CD4-positive, alpha-beta T cell (primary cell): ENCODE data around the gene B4GALT6. TPM values are rescaled to one million over a fixed set of nuclear protein-coding genes. Genes with fewer than 3 reads are reported as not detected.

Experiments
- ATAC-seq: fragments of 200-7000 bp; cut with Tn5 transposase; one replicate; pipeline ENCODE4 v1.10.0; 2022; ENCODE audit warnings: mild to moderate bottlenecking; ENCODE audit not compliant: poor library complexity
- CTCF ChIA-PET: fragments of 350-600 bp; sonication (Branson Sonifier 250); formaldehyde crosslinking; loops from one replicate; lab custom pipeline; 2021; ENCODE audit warnings: antibody characterized with exemption, inconsistent platforms; lab: Charles Lee
- POLR2A ChIA-PET: fragments of 350-600 bp; sonication (Branson Sonifier 250); formaldehyde crosslinking; loops from one replicate; lab custom pipeline; 2021; ENCODE audit warnings: antibody characterized with exemption, inconsistent platforms; lab: Charles Lee
- DNase-seq, 14 experiments: peaks; one replicate each; pipeline ENCODE4 v3.0.0-alpha.2; 2013 to 2020; ENCODE audit warnings: mixed read lengths in 2 of 14
- H3K27ac ChIP-seq, 2 donors: one replicate each; pipeline versions ENCODE4 v1.5.1 to v1.7.0; 2013; ENCODE audit warnings: low read length in 2 of 2, low read depth in 1 of 2, mild to moderate bottlenecking in 1 of 2
- H3K27me3 ChIP-seq, 2 experiments: 1 replicate in 1 of 2; 2 replicates in 1 of 2; pipeline versions ENCODE4 v1.6.1 to v1.7.0; 2013; ENCODE audit warnings: low read length in 2 of 2, control low read depth in 1 of 2, mild to moderate bottlenecking in 1 of 2, moderate library complexity in 1 of 2; ENCODE audit not compliant: insufficient read depth in 2 of 2, control insufficient read depth in 1 of 2
- H3K36me3 ChIP-seq: one replicate; pipeline ENCODE4 v1.6.1; 2013; ENCODE audit warnings: low read length, control low read depth; ENCODE audit not compliant: insufficient read depth
- H3K4me1 ChIP-seq: one replicate; pipeline ENCODE4 v1.6.1; 2013; ENCODE audit warnings: low read length, control low read depth; ENCODE audit not compliant: insufficient read depth
- H3K4me3 ChIP-seq: one replicate; pipeline ENCODE4 v1.5.1; 2013; ENCODE audit warnings: mild to moderate bottlenecking, low read length, moderate library complexity
- H3K9me3 ChIP-seq, 2 experiments: 1 replicate in 1 of 2; 2 replicates in 1 of 2; pipeline versions ENCODE4 v1.6.1 to v1.7.0; 2013; ENCODE audit warnings: low read length in 2 of 2, mild to moderate bottlenecking in 2 of 2, control low read depth in 1 of 2, moderate library complexity in 1 of 2; ENCODE audit not compliant: control insufficient read depth in 1 of 2, insufficient read depth in 1 of 2
- H3K27ac Mint-ChIP-seq: one replicate; pipeline ENCODE4 v1.8.0; 2020; ENCODE audit warnings: mixed read lengths
- H3K27me3 Mint-ChIP-seq: one replicate; pipeline ENCODE4 v1.8.0; 2021; ENCODE audit warnings: mixed read lengths
- H3K36me3 Mint-ChIP-seq: one replicate; pipeline ENCODE4 v1.8.0; 2021; ENCODE audit warnings: low read depth, mixed read lengths
- H3K4me1 Mint-ChIP-seq: one replicate; pipeline ENCODE4 v1.8.0; 2021; ENCODE audit warnings: low read depth, mixed read lengths
- H3K4me3 Mint-ChIP-seq: one replicate; pipeline ENCODE4 v1.8.0; 2020; ENCODE audit warnings: mild to moderate bottlenecking, mixed read lengths
- H3K9me3 Mint-ChIP-seq: one replicate; pipeline ENCODE4 v1.8.0; 2020; ENCODE audit warnings: mixed read lengths
- intact Hi-C, 2 experiments: fragments of 100-400 bp; cut with DNase I in 1 of 2; cut with micrococcal nuclease in 1 of 2; formaldehyde crosslinking; loops; one replicate each; pipeline versions ENCODE4 v1.15.1 to v1.9.0; 2023 to 2025; cut with DNase I, micrococcal nuclease
- total RNA-seq, 174 experiments: library from RNA in 2 of 174; stranded (reverse) in 2 of 174; gene quantifications; one replicate each; pipeline ENCODE4 v1.2.3 and lab custom pipeline; 2021 to 2026
- TF ChIP-seq, protein P1 (sequence below): fragments of 200-600 bp; IDR thresholded peaks from one replicate; pipeline ENCODE4 v1.8.0; 2022; ENCODE audit warnings: antibody characterized with exemption, mild to moderate bottlenecking

B4GALT6 gene
- total RNA-seq, 2 experiments from 2014 or later = 0.75 TPM; not detected in 1

DNA sequence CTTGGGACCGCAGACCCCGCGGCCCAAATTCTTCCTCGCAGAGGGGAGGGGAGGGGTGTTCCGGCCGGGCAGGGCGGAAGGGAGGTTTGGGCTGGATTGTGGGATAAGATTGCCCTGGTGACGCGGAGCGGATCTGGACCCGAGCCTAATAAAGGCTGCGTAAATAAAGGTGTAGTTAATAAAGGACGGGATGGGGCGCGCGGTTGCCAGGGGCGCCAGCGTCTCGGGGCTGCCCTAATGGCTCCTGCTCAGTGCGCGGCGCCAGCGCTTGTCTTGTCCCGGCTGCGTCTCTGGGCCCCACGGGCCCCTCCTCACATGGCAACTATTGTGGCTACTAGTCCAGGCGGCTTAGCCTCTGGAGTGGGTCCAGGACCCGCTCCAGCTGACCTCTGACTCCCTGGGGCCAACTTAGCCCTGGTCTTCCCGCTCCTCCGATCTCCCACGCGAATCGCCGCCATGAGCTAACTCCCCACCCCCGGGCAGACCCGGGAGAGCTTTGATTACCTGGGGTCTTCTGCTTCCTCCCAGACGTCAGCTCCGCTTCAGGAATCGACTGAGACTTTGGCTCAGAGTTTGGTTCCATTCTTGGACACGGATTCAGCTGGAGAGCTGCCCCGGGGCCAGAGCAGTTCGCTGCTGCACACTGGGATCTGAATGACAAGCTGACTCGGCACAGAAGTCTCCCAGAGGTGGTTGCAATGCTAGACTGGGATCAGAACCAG is 39.8 kb upstream of the B4GALT6 start:
- POLR2A ChIA-PET = interaction anchor here (0.6 kb wide), 1 partner anchor 749 kb away, joined by 3 read pairs; no protein-coding TSS in a partner anchor
- H3K4me1 Mint-ChIP-seq = peaks cover 7% of the 10 kb centered on the region
- TF ChIP-seq, protein P1, sequence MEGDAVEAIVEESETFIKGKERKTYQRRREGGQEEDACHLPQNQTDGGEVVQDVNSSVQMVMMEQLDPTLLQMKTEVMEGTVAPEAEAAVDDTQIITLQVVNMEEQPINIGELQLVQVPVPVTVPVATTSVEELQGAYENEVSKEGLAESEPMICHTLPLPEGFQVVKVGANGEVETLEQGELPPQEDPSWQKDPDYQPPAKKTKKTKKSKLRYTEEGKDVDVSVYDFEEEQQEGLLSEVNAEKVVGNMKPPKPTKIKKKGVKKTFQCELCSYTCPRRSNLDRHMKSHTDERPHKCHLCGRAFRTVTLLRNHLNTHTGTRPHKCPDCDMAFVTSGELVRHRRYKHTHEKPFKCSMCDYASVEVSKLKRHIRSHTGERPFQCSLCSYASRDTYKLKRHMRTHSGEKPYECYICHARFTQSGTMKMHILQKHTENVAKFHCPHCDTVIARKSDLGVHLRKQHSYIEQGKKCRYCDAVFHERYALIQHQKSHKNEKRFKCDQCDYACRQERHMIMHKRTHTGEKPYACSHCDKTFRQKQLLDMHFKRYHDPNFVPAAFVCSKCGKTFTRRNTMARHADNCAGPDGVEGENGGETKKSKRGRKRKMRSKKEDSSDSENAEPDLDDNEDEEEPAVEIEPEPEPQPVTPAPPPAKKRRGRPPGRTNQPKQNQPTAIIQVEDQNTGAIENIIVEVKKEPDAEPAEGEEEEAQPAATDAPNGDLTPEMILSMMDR = no peak
- peaks cover 42% of the 10 kb centered on the region for H3K27me3 Mint-ChIP-seq
- DNase-seq (peak in 1 of 14 experiments; percentile 15), ATAC-seq (no peak)
- CTCF ChIA-PET = no interaction called here
- H3K9me3 Mint-ChIP-seq = peaks cover 5% of the 10 kb centered on the region
- H3K27ac Mint-ChIP-seq = no peak overlapping the region
- H3K4me3 Mint-ChIP-seq = peak overlapping the region; percentile 64
- Histone ChIP-seq H3K36me3 (no peaks in the 10 kb centered on the region), H3K27ac (no peak overlapping the region), H3K4me3 (peak overlapping the region; percentile 42), H3K4me1 (peaks cover 5% of the 10 kb centered on the region), H3K9me3 (peaks cover 2 to 5% of the 10 kb centered on the region in 2 experiments), H3K27me3 (peaks cover 16 to 24% of the 10 kb centered on the region in 2 experiments)
- H3K36me3 Mint-ChIP-seq = no peaks in the 10 kb centered on the region
- intact Hi-C loops = loop anchor here in 1 of 2 experiments (2.0 to 10.0 kb wide), 2 partner anchors 163 to 729 kb away; no protein-coding TSS in a partner anchor

DNA sequence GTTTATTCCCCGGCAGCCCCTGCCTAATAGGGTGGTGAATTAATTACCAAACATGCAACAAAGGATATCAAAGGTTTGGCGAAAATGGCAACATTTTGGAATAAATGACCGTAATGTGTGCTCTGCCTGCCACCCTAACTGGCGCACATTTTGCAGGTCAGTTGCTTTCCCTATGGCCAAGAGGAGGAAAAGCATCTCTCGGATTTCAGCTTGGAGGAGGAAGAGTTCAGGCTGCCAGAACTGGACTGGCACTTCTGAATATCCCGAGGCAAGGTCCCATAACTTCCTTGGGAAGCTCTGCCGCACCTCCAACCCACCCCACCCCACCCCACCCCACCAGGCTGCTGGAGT is 39.2 kb upstream of the B4GALT6 start:
- H3K27me3 Mint-ChIP-seq = peaks cover 40% of the 10 kb centered on the region
- H3K9me3 Mint-ChIP-seq = peaks cover 5% of the 10 kb centered on the region
- no peak overlapping the region for H3K4me3 Mint-ChIP-seq
- no peak for DNase-seq
- intact Hi-C loops = loop anchor here in 1 of 2 experiments (10.0 kb wide), 1 partner anchor 729 kb away; no protein-coding TSS in a partner anchor
- peaks cover 16 to 24% of the 10 kb centered on the region in 2 experiments for H3K27me3 ChIP-seq
- TF ChIP-seq, protein P1 = no peak
- POLR2A ChIA-PET = no interaction called here
- H3K9me3 ChIP-seq = peaks cover 5% of the 10 kb centered on the region in 2 experiments
- no peak overlapping the region for H3K27ac Mint-ChIP-seq
- H3K27ac ChIP-seq = no peak overlapping the region
- H3K36me3 ChIP-seq = no peaks in the 10 kb centered on the region
- ATAC-seq = no peak
- no peaks in the 10 kb centered on the region for H3K36me3 Mint-ChIP-seq
- H3K4me1 Mint-ChIP-seq = peaks cover 7% of the 10 kb centered on the region
- no peak overlapping the region for H3K4me3 ChIP-seq
- peaks cover 5% of the 10 kb centered on the region for H3K4me1 ChIP-seq
- CTCF ChIA-PET = no interaction called here

DNA sequence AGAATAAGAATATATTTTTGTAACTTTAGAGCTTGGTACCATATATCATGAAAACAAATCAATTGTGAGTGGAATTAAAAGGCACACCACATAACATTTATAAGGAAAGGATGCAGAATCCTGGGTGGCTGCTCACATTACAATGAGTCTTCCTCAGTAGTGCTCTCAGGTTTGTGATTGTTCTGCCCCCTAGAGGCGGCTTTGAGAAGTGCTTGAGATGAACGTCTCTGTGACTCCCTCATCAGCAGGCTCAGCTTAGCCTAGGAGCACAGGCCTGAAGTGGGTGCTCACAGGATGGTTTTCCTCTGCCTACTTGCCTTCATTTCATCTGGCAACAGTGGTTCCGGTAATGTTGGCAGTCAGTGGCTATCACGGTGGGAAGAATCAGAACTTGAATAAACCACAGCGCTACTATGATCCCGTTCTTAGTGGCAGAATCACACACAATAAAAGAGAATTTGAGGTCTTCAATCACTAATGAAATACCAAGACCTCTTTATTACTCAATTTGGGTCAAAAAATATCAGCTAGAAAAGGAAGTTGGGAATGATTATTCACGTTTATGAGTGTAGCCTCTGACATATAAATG is 38.1 kb upstream of the B4GALT6 start:
- Histone ChIP-seq H3K4me1 (peaks cover 5% of the 10 kb centered on the region), H3K9me3 (peaks cover 5% of the 10 kb centered on the region in 2 experiments), H3K36me3 (no peaks in the 10 kb centered on the region), H3K27me3 (peaks cover 13 to 24% of the 10 kb centered on the region in 2 experiments), H3K4me3 (no peak overlapping the region), H3K27ac (no peak overlapping the region)
- H3K36me3 Mint-ChIP-seq = no peaks in the 10 kb centered on the region
- intact Hi-C loops = loop anchor here (1.0 to 10.0 kb wide), 2 partner anchors 166 to 728 kb away; no protein-coding TSS in a partner anchor
- peaks cover 37% of the 10 kb centered on the region for H3K27me3 Mint-ChIP-seq
- CTCF ChIA-PET = interaction anchor here (0.6 to 1.8 kb wide), 3 partner anchors 148 to 255 kb away, joined by 4 to 7 read pairs (median 5); no protein-coding TSS in a partner anchor
- H3K27ac Mint-ChIP-seq = no peak overlapping the region
- peaks cover 5% of the 10 kb centered on the region for H3K9me3 Mint-ChIP-seq
- POLR2A ChIA-PET = no interaction called here
- peak overlapping the region; percentile 64 for H3K4me3 Mint-ChIP-seq
- peaks cover 7% of the 10 kb centered on the region for H3K4me1 Mint-ChIP-seq
- DNase-seq (peak; percentile 43 to 81 (median 58)), ATAC-seq (peak; percentile 78)
- TF ChIP-seq, protein P1 = peak; percentile 78
